ENCODE results near the gene ADCY6. TPM values are rescaled to one million over a fixed set of nuclear protein-coding genes. Genes with fewer than 3 reads are reported as not detected.

The ADCY6 gene
- total and polyA plus RNA-seq, 2 donors, result 23.9 to 30.2 TPM

- no peak for DNase-seq (ENCODE audit: extremely low spot score)
- 94% methylated on average over 10 of the region's 10 CpGs for WGBS
- Histone ChIP-seq H3K36me3 (ENCODE audit: insufficient read depth) (peaks cover 5% of the 10 kb centered on the region), H3K4me1 (ENCODE audit: insufficient read depth) (no peaks in the 10 kb centered on the region), H3K4me3 (ENCODE audit: low read depth, low read length) (no peak overlapping the region), H3K27ac (ENCODE audit: low read depth) (no peak overlapping the region)
Observed at GRCh38 chr12:48770756-48771155, 18.1 kb downstream of the ADCY6 start.

GRCh38 chr12:48768736-48769135 lies 20.2 kb downstream of the ADCY6 start:
- H3K4me3 ChIP-seq (ENCODE audit: low read depth, low read length), result no peak overlapping the region
- no peaks in the 10 kb centered on the region for H3K4me1 ChIP-seq (ENCODE audit: insufficient read depth)
- no peak for DNase-seq (ENCODE audit: extremely low spot score)
- no peak overlapping the region for H3K27ac ChIP-seq (ENCODE audit: low read depth)
- 90% methylated on average over 9 of the region's 9 CpGs for WGBS
- peaks cover 7% of the 10 kb centered on the region for H3K36me3 ChIP-seq (ENCODE audit: insufficient read depth)

- 70% methylated on average over 2 of the region's 2 CpGs for WGBS
- H3K4me1 ChIP-seq (ENCODE audit: insufficient read depth), result no peaks in the 10 kb centered on the region
- peaks cover 7% of the 10 kb centered on the region for H3K36me3 ChIP-seq (ENCODE audit: insufficient read depth)
- DNase-seq (ENCODE audit: extremely low spot score), result no peak
- H3K27ac ChIP-seq (ENCODE audit: low read depth), result no peak overlapping the region
- no peak overlapping the region for H3K4me3 ChIP-seq (ENCODE audit: low read depth, low read length)
Observed at GRCh38 chr12:48768147-48768546, 20.7 kb downstream of the ADCY6 start.

GRCh38 chr12:48767521-48767920 lies 21.4 kb downstream of the ADCY6 start:
- 87% methylated on average over 6 of the region's 6 CpGs for WGBS
- DNase-seq (ENCODE audit: extremely low spot score), result no peak
- Histone ChIP-seq H3K4me1 (ENCODE audit: insufficient read depth) (no peaks in the 10 kb centered on the region), H3K4me3 (ENCODE audit: low read depth, low read length) (no peak overlapping the region), H3K36me3 (ENCODE audit: insufficient read depth) (peaks cover 7% of the 10 kb centered on the region), H3K27ac (ENCODE audit: low read depth) (no peak overlapping the region)

- Histone ChIP-seq H3K4me1 (ENCODE audit: insufficient read depth) (no peaks in the 10 kb centered on the region), H3K27ac (ENCODE audit: low read depth) (no peak overlapping the region), H3K4me3 (ENCODE audit: low read depth, low read length) (no peak overlapping the region), H3K36me3 (ENCODE audit: insufficient read depth) (peaks cover 7% of the 10 kb centered on the region)
- no peak for DNase-seq (ENCODE audit: extremely low spot score)
- 56% methylated on average over 4 of the region's 4 CpGs for WGBS
Observed at GRCh38 chr12:48767047-48767446, 21.8 kb downstream of the ADCY6 start.

- peaks cover 7% of the 10 kb centered on the region for H3K36me3 ChIP-seq (ENCODE audit: insufficient read depth)
- H3K4me3 ChIP-seq (ENCODE audit: low read depth, low read length), result no peak overlapping the region
- no peaks in the 10 kb centered on the region for H3K4me1 ChIP-seq (ENCODE audit: insufficient read depth)
- no peak overlapping the region for H3K27ac ChIP-seq (ENCODE audit: low read depth)
- WGBS, result 72% methylated on average over 5 of the region's 5 CpGs
- DNase-seq (ENCODE audit: extremely low spot score), result no peak
Observed at GRCh38 chr12:48765753-48766162, 23.1 kb downstream of the ADCY6 start.

GRCh38 chr12:48764521-48764920 lies 24.4 kb downstream of the ADCY6 start:
- Histone ChIP-seq H3K4me1 (ENCODE audit: insufficient read depth) (no peaks in the 10 kb centered on the region), H3K36me3 (ENCODE audit: insufficient read depth) (peaks cover 7% of the 10 kb centered on the region), H3K27ac (ENCODE audit: low read depth) (no peak overlapping the region), H3K4me3 (ENCODE audit: low read depth, low read length) (no peak overlapping the region)
- WGBS, result 62% methylated on average over 2 of the region's 2 CpGs
- no peak for DNase-seq (ENCODE audit: extremely low spot score)

- no peak for DNase-seq (ENCODE audit: extremely low spot score)
- Histone ChIP-seq H3K4me3 (ENCODE audit: low read depth, low read length) (no peak overlapping the region), H3K4me1 (ENCODE audit: insufficient read depth) (no peaks in the 10 kb centered on the region), H3K36me3 (ENCODE audit: insufficient read depth) (no peaks in the 10 kb centered on the region), H3K27ac (ENCODE audit: low read depth) (no peak overlapping the region)
Observed at GRCh38 chr12:48758737-48759136, 30.2 kb downstream of the ADCY6 start.

GRCh38 chr12:48758186-48758585 lies 30.7 kb downstream of the ADCY6 start:
- 56% methylated on average over 4 of the region's 4 CpGs for WGBS
- Histone ChIP-seq H3K36me3 (ENCODE audit: insufficient read depth) (no peaks in the 10 kb centered on the region), H3K4me1 (ENCODE audit: insufficient read depth) (no peaks in the 10 kb centered on the region), H3K27ac (ENCODE audit: low read depth) (no peak overlapping the region), H3K4me3 (ENCODE audit: low read depth, low read length) (no peak overlapping the region)
- no peak for DNase-seq (ENCODE audit: extremely low spot score)

- Histone ChIP-seq H3K27ac (ENCODE audit: low read depth) (no peak overlapping the region), H3K36me3 (ENCODE audit: insufficient read depth) (no peaks in the 10 kb centered on the region), H3K4me3 (ENCODE audit: low read depth, low read length) (no peak overlapping the region), H3K4me1 (ENCODE audit: insufficient read depth) (no peaks in the 10 kb centered on the region)
- DNase-seq (ENCODE audit: extremely low spot score), result no peak
- 54% methylated on average over 2 of the region's 2 CpGs for WGBS
Observed at GRCh38 chr12:48750769-48751356, 38.0 kb downstream of the ADCY6 start.

- Histone ChIP-seq H3K4me1 (ENCODE audit: insufficient read depth) (no peaks in the 10 kb centered on the region), H3K27ac (ENCODE audit: low read depth) (no peak overlapping the region), H3K4me3 (ENCODE audit: low read depth, low read length) (no peak overlapping the region), H3K36me3 (ENCODE audit: insufficient read depth) (no peaks in the 10 kb centered on the region)
- WGBS, result 94% methylated on average over 1 of the region's 1 CpG
- DNase-seq (ENCODE audit: extremely low spot score), result no peak
Observed at GRCh38 chr12:48750215-48750614, 38.7 kb downstream of the ADCY6 start.

GRCh38 chr12:48744251-48745008 lies 44.5 kb downstream of the ADCY6 start:
- H3K27ac ChIP-seq (ENCODE audit: low read depth), result no peak overlapping the region

GRCh38 chr12:48739618-48740269 lies 49.1 kb downstream of the ADCY6 start:
- no peaks in the 10 kb centered on the region for H3K4me1 ChIP-seq (ENCODE audit: insufficient read depth)
- DNase-seq (ENCODE audit: extremely low spot score), result no peak
- H3K36me3 ChIP-seq (ENCODE audit: insufficient read depth), result no peaks in the 10 kb centered on the region
- H3K4me3 ChIP-seq (ENCODE audit: low read depth, low read length), result no peak overlapping the region
- H3K27ac ChIP-seq (ENCODE audit: low read depth), result no peak overlapping the region
- WGBS, result 33% methylated on average over 5 of the region's 5 CpGs

More at GRCh38 chr12:48744251-48745008, 44.5 kb downstream of the ADCY6 start:
- H3K4me3 ChIP-seq (ENCODE audit: low read depth, low read length), result no peak overlapping the region
- DNase-seq (ENCODE audit: extremely low spot score), result no peak
- WGBS, result 82% methylated on average over 9 of the region's 9 CpGs
- H3K4me1 ChIP-seq (ENCODE audit: insufficient read depth), result no peaks in the 10 kb centered on the region
- H3K36me3 ChIP-seq (ENCODE audit: insufficient read depth), result no peaks in the 10 kb centered on the region

GRCh38 chr12:48736456-48736855 lies 52.4 kb downstream of the ADCY6 start:
- Histone ChIP-seq H3K27ac (ENCODE audit: low read depth) (no peak overlapping the region), H3K4me1 (ENCODE audit: insufficient read depth) (no peaks in the 10 kb centered on the region), H3K4me3 (ENCODE audit: low read depth, low read length) (no peak overlapping the region), H3K36me3 (ENCODE audit: insufficient read depth) (no peaks in the 10 kb centered on the region)
- 41% methylated on average over 1 of the region's 1 CpG for WGBS
- no peak for DNase-seq (ENCODE audit: extremely low spot score)

All from urinary bladder (tissue), 4 donors.